Heart right ventricle (tissue), 16 donors: Measurements from ENCODE around the gene PIP5K1B. TPM values are rescaled to one million over a fixed set of nuclear protein-coding genes. Genes with fewer than 3 reads are reported as not detected.

Experiments
- ATAC-seq, 8 donors: fragments of 200-7000 bp; cut with Tn5 transposase; one replicate each; pipeline ENCODE4 v1.9.1; 2020; ENCODE audit warnings: mild to moderate bottlenecking in 8 of 8, moderate library complexity in 8 of 8, moderate number of reproducible peaks in 1 of 8
- DNase-seq, 2 donors: peaks; one replicate each; pipeline ENCODE4 v3.0.0-alpha.2; 2020
- H3K27ac ChIP-seq, 10 donors: fragments of 200-600 bp; sonication (generic) in 2 of 10; one replicate each; pipeline versions ENCODE4 v1.5.0 to v1.8.0; 2020 to 2022; ENCODE audit warnings: mild to moderate bottlenecking in 3 of 10
- H3K27me3 ChIP-seq, 7 donors: fragments of 200-600 bp; one replicate each; pipeline ENCODE4 v1.8.0; 2021 to 2022; ENCODE audit warnings: mild to moderate bottlenecking in 2 of 7
- H3K36me3 ChIP-seq, 9 donors: fragments of 200-600 bp; sonication (generic) in 1 of 9; one replicate each; pipeline versions ENCODE4 v1.5.0 to v1.8.0; 2020 to 2022; ENCODE audit warnings: mild to moderate bottlenecking in 2 of 9
- H3K4me1 ChIP-seq, 9 donors: fragments of 200-600 bp; sonication (generic) in 1 of 9; one replicate each; pipeline versions ENCODE4 v1.5.0 to v1.8.0; 2020 to 2022; ENCODE audit warnings: mild to moderate bottlenecking in 4 of 9
- H3K4me3 ChIP-seq, 10 donors: fragments of 200-600 bp; sonication (generic) in 2 of 10; one replicate each; pipeline versions ENCODE4 v1.5.0 to v1.8.0; 2020 to 2022; ENCODE audit warnings: mild to moderate bottlenecking in 7 of 10, moderate library complexity in 2 of 10
- H3K9me3 ChIP-seq, 11 donors: fragments of 200-600 bp in 10 of 11; sonication (generic) in 2 of 11; one replicate each; pipeline versions ENCODE4 v1.5.0 to v1.8.0; 2013 to 2022; ENCODE audit warnings: mild to moderate bottlenecking in 2 of 11, control low read depth in 1 of 11, moderate library complexity in 1 of 11
- WGBS, 2 donors: extraction: QIAGEN DNeasy Blood & Tissue Kit; methylation state at CpG; one replicate each; pipeline ENCODE4 v1.1.7; 2013; ENCODE audit warnings: inconsistent platforms in 1 of 2; 5-methylcytosine and 5-hydroxymethylcytosine counted together
- intact Hi-C, 10 donors: fragments of 100-400 bp; cut with DNase I; formaldehyde crosslinking; loops; one replicate each; pipeline versions ENCODE4 v1.11.1 to v1.14.2; 2022
- polyA plus RNA-seq, 2 donors: library from polyadenylated mRNA; stranded (reverse); fragments of 200-250 nt; gene quantifications; one replicate each; pipeline ENCODE4 v1.2.3, GENCODE V29; 2013
- total RNA-seq, 10 donors: library from RNA; stranded (reverse); fragmentation: NEBNext Ultra II Directional in 3 of 10; extraction: Animal tissue kit (Norgen Biotek cat#: 25700) in 3 of 10; gene quantifications; one replicate each; pipeline versions ENCODE4 v1.2.1 to v1.2.4, GENCODE V29; 2021 to 2023
- TF ChIP-seq, protein P1 (sequence below), 9 donors: fragments of 200-600 bp; sonication (generic) in 2 of 9; IDR thresholded peaks; one replicate each; pipeline versions ENCODE4 v1.5.0 to v1.8.0; 2021 to 2022; ENCODE audit warnings: antibody characterized with exemption in 9 of 9, mild to moderate bottlenecking in 5 of 9, moderate library complexity in 1 of 9
- donor health status: Arrhythmogenic right ventricular cardiomyopathy.
- donor health status: ischemic (EF 13 %, LVEDD 7.1; RV severe dilation, severe dysfunction).
- donor health status: healthy with polysubstance abuse.
- donor health status: DM: no; HTN: yes; CAD: no.
- donor health status: DM: no; HTN: no; CAD: no.
- donor health status: ischemic (EF 25% LVEDD 6.9; RV normal size, moderate dysfunction).
- donor health status: ischemic (EF 25% LVEDD 5.7; RV mildly dilated, moderate dysfunction).
- donor health status: healthy.
- donor health status: DM: yes; HTN: yes; CAD: no.
- donor health status: Ischemic cardiomyopathy.
- donor health status: ischemic (EF 35%, LVEDD 5.7; RV mildly dilated, moderate dysfunction).
- donor health status: nonischemic (EF 11% LVEDD 7.7; RV severe dilation, severe dysfunction).
- donor health status: DM: yes; HTN: yes; CAD: no.
- donor health status: PGD.
- donor health status: ischemic (EF 29% LVEDD 5.4; RV normal size, mild dysfunction).
- donor health status: nonischemic (EF 23%, LVEDD 6.1; RV moderate dilation, normal function).

Gene PIP5K1B
- total and polyA plus RNA-seq, 12 donors: 5.6 to 90.8 (median 48.1) TPM

GRCh38 chr9:68869022-68869421, 164.0 kb downstream of the PIP5K1B start:
- intact Hi-C loops: loop anchor here in 2 of 10 donors (5.0 to 10.0 kb wide), 2 partner anchors 37 to 164 kb away; partner anchors contain the start of gene PIP5K1B (in 1 of the 2)
- no peaks in the 10 kb centered on the region for H3K9me3 ChIP-seq
- ATAC-seq: peak in 6 of 8 donors; percentile 53 to 69 (median 60)
- WGBS, 2 donors: 77 to 80% methylated on average over 3 of the region's 3 CpGs
- peaks cover 0 to 38% (median 15%) of the 10 kb centered on the region in 9 donors for H3K4me1 ChIP-seq
- TF ChIP-seq, protein P1, sequence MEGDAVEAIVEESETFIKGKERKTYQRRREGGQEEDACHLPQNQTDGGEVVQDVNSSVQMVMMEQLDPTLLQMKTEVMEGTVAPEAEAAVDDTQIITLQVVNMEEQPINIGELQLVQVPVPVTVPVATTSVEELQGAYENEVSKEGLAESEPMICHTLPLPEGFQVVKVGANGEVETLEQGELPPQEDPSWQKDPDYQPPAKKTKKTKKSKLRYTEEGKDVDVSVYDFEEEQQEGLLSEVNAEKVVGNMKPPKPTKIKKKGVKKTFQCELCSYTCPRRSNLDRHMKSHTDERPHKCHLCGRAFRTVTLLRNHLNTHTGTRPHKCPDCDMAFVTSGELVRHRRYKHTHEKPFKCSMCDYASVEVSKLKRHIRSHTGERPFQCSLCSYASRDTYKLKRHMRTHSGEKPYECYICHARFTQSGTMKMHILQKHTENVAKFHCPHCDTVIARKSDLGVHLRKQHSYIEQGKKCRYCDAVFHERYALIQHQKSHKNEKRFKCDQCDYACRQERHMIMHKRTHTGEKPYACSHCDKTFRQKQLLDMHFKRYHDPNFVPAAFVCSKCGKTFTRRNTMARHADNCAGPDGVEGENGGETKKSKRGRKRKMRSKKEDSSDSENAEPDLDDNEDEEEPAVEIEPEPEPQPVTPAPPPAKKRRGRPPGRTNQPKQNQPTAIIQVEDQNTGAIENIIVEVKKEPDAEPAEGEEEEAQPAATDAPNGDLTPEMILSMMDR (IDR thresholded peaks at IDR 0.05): no peak
- no peaks in the 10 kb centered on the region for H3K27me3 ChIP-seq
- H3K4me3 ChIP-seq: no peak overlapping the region
- no peaks in the 10 kb centered on the region for H3K36me3 ChIP-seq
- H3K27ac ChIP-seq: peak overlapping the region in 4 of 10 donors; percentile 21 to 37 (median 22)
- DNase-seq: no peak

DNA sequence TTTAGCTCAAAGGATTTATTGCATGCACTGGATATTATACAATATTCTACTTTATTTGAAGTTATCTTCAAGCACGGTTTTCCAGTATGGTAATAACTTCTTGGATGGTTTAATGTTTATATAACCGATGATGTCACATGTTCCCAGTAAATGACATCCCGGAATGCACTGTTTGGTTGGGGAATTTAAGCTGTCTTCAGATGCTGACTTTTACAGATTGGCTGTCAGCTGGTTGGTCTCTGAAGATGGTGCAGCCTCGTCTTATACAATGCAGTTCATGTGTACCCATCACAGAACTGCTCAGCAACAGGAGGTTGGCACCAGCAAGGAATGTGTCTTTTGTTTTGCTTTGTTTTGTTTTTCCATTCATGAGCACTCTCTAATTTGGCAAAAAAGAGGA, 165.0 kb downstream of the PIP5K1B start:
- Histone ChIP-seq H3K27me3 (no peaks in the 10 kb centered on the region), H3K27ac (peak overlapping the region in 2 of 10 donors; percentile 37), H3K9me3 (no peaks in the 10 kb centered on the region), H3K36me3 (no peaks in the 10 kb centered on the region), H3K4me3 (no peak overlapping the region), H3K4me1 (peaks cover 0 to 38% (median 15%) of the 10 kb centered on the region in 9 donors)
- TF ChIP-seq, protein P1 (IDR thresholded peaks at IDR 0.05): no peak
- intact Hi-C loops: loop anchor here in 2 of 10 donors (10.0 kb wide), 2 partner anchors 85 to 125 kb away; a partner anchor contains a TSS
- ATAC-seq (no peak), DNase-seq (no peak)
- WGBS, 2 donors: 55 to 56% methylated on average over 4 of the region's 4 CpGs

- intact Hi-C loops: loop anchor here in 2 of 10 donors (10.0 kb wide), 2 partner anchors 86 to 126 kb away; a partner anchor contains a TSS
- TF ChIP-seq, protein P1 (IDR thresholded peaks at IDR 0.05): no peak
- Histone ChIP-seq H3K27me3 (no peaks in the 10 kb centered on the region), H3K4me3 (no peak overlapping the region), H3K9me3 (no peaks in the 10 kb centered on the region), H3K4me1 (peaks cover 0 to 42% (median 16%) of the 10 kb centered on the region in 9 donors), H3K27ac (peak overlapping the region in 7 of 10 donors; percentile 57 to 86 (median 75)), H3K36me3 (no peaks in the 10 kb centered on the region)
- ATAC-seq (no peak), DNase-seq (no peak)
- 50 to 54% methylated on average over 3 of the region's 3 CpGs for WGBS, 2 donors
Observed at GRCh38 chr9:68871236-68871635, 166.2 kb downstream of the PIP5K1B start.

DNA sequence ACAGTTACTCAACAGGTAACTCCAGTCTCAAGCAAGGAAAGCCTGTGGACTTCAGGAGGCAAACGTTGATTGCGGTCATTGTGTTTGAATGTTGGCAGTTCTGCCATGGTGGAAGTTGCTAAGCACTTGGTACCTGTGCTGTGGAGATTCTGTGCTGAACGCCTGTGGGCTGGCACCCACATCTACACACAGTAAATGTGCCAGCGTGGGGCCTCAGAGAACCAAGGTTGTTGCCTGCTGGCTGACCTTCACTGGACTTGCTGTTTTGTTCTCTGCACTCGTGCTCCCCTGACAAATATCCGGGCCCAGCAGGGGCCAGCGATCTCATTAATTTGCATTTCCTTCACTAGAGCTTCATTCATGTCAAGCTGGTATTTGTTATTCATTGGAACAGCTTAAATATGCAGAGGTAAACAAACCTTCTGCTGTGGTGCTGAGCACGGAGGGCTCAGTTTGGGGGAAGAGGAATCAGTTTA, 167.0 kb downstream of the PIP5K1B start:
- DNase-seq: peak; percentile 48 to 56
- Histone ChIP-seq H3K27ac (peak overlapping the region; percentile 28 to 86 (median 74)), H3K4me3 (no peak overlapping the region), H3K27me3 (no peaks in the 10 kb centered on the region), H3K36me3 (no peaks in the 10 kb centered on the region), H3K4me1 (peaks cover 0 to 50% (median 23%) of the 10 kb centered on the region in 9 donors), H3K9me3 (no peaks in the 10 kb centered on the region)
- intact Hi-C loops: loop anchor here in 2 of 10 donors (10.0 kb wide), 2 partner anchors 87 to 127 kb away; a partner anchor contains a TSS
- TF ChIP-seq, protein P1 (IDR thresholded peaks at IDR 0.05): no peak
- WGBS, 2 donors: 28 to 35% methylated on average over 8 of the region's 8 CpGs
- ATAC-seq: peak; percentile 76 to 96 (median 86)
